Thoracic aorta (tissue), 2 donors: ENCODE data around the gene KLHL26. TPM values are rescaled to one million over a fixed set of nuclear protein-coding genes. Genes with fewer than 3 reads are reported as not detected.
"Not testable (repeated sequence)": the region's sequence is repeated elsewhere in the genome, so short reads cannot be mapped to it uniquely, and the experiment has no call there.

Source experiments
- ATAC-seq: fragments of 150-250 bp; one replicate; pipeline ENCODE4 v1.8.0; 2017; ENCODE audit warnings: low read depth; ENCODE audit not compliant: insufficient number of reproducible peaks, low FRiP score
- DNase-seq: peaks from one replicate; pipeline ENCODE4 v3.0.0-alpha.2; 2020; ENCODE audit warnings: low spot score
- H3K27ac ChIP-seq, 2 donors: fragments of 200-600 bp; sonication (generic); 1 replicate in 1 of 2; 2 replicates in 1 of 2; pipeline ENCODE4 v1.5.1; 2016; ENCODE audit warnings: mild to moderate bottlenecking in 2 of 2, moderate library complexity in 2 of 2
- H3K27me3 ChIP-seq: fragments of 200-600 bp; sonication (generic); replicated peaks from 2 replicates; pipeline ENCODE4 v1.6.0; 2016; ENCODE audit warnings: mild to moderate bottlenecking; ENCODE audit not compliant: insufficient read depth
- H3K36me3 ChIP-seq: fragments of 200-600 bp; sonication (generic); one replicate; pipeline ENCODE4 v1.5.1; 2016
- H3K4me1 ChIP-seq, 2 donors: fragments of 200-600 bp; sonication (generic); 1 replicate in 1 of 2; 2 replicates in 1 of 2; pipeline versions ENCODE4 v1.5.1 to v1.6.0; 2016; ENCODE audit warnings: low read depth in 2 of 2, mild to moderate bottlenecking in 1 of 2; ENCODE audit not compliant: control insufficient read depth in 1 of 2
- H3K4me3 ChIP-seq: fragments of 200-600 bp; sonication (generic); 2 replicates; pipeline ENCODE4 v1.5.1; 2016; ENCODE audit warnings: mild to moderate bottlenecking
- H3K9me3 ChIP-seq: fragments of 200-600 bp; sonication (generic); 2 replicates; pipeline ENCODE4 v1.5.1; 2016
- CTCF ChIP-seq: fragments of 200-600 bp; sonication (generic); IDR thresholded peaks from one replicate; pipeline ENCODE4 v1.5.1; 2019; ENCODE audit warnings: antibody characterized with exemption
- total RNA-seq, 2 donors: library from RNA; depleted of rRNA; stranded (reverse); fragments of >200 nt; gene quantifications; one replicate each; pipeline versions ENCODE4 v1.1.0 to v1.2.3, GENCODE V29; 2016

Gene KLHL26
- total RNA-seq, 2 donors from 2014 or later: 11.2 to 24.5 TPM

DNA sequence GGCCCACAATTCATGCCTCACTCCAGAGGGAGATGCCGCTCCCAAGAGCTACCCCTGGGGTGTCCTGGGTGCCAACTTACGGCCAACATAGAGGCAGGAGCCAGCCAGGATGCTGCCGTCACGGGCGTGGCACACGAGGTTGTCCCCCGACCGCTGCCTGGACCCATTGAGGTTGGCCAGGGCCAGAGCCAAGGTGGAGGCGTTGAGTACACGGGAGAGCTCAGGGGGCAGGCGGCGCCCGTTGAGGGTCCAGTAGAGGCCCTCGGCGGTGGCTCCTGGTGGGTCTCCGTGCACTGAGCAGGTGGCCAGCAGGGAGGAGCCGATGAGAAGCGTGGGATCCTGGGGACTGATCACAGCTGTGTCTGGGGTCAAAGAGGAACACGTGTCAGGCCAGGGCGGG lies 37.3 kb upstream of the KLHL26 start:
- Histone ChIP-seq H3K4me1 (peaks cover 7 to 22% of the 10 kb centered on the region in 2 donors), H3K36me3 (no peaks in the 10 kb centered on the region), H3K27ac (no peak overlapping the region), H3K27me3 (peaks cover 7% of the 10 kb centered on the region), H3K9me3 (no peaks in the 10 kb centered on the region), H3K4me3 (no peak overlapping the region)
- TF ChIP-seq CTCF: no peak
- DNase-seq (no peak), ATAC-seq (no peak)

DNA sequence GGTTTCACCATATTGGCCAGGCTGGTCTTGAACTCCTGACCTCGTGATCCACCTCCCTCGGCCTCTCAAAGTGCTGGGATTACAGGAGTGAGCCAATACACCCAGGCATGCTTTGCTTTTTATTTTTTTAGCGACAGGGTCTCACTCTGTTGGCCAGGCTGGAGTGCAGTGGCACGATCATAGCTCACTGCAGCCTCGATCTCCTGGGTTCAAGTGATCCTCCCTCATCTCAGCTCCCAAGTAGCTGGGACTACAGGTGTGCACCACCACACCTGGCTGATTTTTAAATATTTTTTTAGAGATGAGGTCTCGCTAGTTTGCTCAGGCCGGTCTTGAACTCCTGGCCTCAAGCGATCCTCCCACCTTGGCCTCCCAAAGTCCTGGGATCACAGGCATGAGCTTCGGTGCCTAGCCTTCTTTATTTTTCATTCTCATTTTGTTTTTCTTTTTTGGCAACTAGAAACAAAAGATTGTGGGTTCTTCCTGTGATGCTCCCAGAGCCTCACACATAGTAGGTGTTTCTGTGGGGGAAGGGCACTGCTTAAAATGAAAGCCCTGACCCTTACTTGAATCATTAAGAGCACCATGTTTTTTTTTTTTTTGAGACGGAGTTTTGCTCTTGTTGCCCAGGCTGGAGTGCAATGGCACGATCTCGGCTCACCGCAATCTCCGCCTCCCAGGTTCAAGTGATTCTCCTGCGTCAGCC lies 36.0 kb upstream of the KLHL26 start:
- not testable (repeated sequence) for H3K27me3 ChIP-seq, H3K9me3 ChIP-seq, H3K4me3 ChIP-seq, H3K27ac ChIP-seq, DNase-seq, H3K36me3 ChIP-seq, ATAC-seq
- H3K4me1 ChIP-seq: peaks cover 0 to 21% of the 10 kb centered on the region in 2 donors

DNA sequence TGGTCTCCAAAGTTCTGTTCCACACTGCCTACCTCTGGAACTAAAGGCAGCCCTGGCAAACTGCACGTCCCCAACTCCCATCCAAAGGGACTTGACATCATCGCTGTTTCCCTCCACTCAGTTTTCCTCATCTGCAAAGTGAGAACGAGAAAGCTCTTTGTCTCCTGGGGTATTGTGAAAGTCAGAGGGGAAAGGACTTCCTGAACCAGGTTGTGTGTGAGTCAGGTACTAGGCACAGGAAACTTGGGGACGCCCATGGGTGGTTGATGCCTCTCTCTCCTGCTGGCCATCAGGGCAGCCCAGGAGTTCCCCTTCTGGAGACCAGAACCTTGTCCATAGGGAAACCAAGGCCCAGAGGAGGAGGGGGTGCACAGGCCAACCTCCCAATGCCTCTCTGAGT lies 35.0 kb upstream of the KLHL26 start:
- Histone ChIP-seq H3K27ac (no peak overlapping the region), H3K4me1 (peaks cover 0 to 27% of the 10 kb centered on the region in 2 donors), H3K9me3 (no peaks in the 10 kb centered on the region), H3K4me3 (no peak overlapping the region), H3K36me3 (no peaks in the 10 kb centered on the region), H3K27me3 (peaks cover 9% of the 10 kb centered on the region)
- no peak for TF ChIP-seq CTCF
- DNase-seq (no peak), ATAC-seq (no peak)

DNA sequence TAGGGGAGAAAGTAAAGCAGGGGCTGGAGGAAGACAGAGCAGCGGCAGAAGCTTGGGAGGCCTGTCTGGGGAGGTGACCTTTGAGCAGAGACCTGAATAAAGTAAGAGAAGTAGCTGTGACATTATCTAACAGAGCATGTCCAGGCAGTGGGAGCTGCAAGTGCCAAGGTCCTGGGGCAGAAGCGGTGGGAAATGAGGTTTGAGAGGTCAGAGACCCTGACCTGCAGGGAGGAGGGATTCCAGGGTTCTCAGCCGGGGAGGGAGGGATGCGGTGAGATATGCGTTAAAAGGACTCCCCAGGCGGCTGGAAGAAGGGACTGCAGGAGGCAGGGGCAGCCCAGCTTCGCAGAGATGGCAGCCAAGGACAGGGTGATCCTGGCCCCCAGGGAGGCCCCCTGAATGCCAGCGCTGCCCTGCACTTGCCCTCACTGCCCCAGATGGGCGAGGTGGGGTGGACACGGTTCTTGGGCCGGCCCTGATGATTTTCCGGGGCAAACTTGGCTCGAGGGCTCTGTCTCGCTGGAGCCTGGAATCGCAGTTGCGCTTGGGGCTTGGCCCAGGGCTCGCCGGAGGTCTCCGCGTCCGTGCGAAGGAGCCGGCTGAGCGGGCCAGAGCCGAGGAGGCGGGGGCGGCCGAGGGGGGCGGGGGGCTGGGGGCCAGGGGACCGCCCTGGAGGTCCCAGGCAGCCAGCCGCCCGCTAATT lies 33.4 kb upstream of the KLHL26 start:
- ATAC-seq (no peak), DNase-seq (no peak)
- H3K27ac ChIP-seq: no peak overlapping the region
- TF ChIP-seq CTCF: peak; percentile 40
- H3K9me3 ChIP-seq: no peaks in the 10 kb centered on the region
- H3K36me3 ChIP-seq: no peaks in the 10 kb centered on the region
- H3K4me1 ChIP-seq: peaks cover 4 to 37% of the 10 kb centered on the region in 2 donors
- peaks cover 20% of the 10 kb centered on the region for H3K27me3 ChIP-seq
- H3K4me3 ChIP-seq: peak overlapping the region; percentile 35

DNA sequence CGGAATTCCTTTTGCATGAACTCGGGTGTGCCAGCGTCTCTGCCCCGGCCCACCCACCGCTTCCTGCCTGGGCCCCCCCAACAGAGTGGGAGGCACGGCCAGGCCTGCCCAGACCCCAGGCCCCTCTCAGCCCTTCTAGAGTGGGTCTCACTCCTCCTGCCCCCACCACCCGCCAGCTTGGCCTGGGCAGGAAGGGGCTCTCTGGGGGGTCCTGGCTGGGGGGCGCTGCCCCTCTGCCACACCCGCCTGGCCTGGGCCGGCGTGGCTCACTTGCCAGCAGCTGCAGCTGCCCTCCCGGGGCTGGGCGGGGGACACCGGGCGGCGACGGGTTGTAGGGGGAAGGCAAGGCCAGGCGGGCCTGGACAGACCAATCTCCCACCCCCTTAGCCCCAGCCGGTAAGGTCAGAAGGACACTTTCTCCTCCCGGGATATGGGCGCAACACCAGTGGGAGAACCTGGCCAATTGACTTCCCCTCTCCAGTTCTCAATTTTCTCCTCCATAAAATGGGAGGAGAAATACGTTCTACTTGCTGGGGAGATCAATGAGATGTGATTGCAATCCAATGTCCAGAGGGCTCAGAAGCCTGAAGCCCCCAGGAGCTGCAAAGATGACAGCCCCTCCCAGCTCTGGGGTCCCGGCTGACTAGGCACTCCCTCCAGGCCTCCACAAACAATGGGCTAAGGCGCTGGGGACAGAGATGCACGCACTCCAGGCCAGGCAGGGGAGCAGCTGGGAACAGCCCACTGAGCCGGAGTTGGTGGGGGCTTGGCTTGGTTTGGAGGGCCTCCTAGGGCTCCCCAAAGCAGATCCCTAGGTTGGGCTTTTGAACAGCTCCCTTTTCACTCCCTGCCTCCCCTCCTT lies 32.6 kb upstream of the KLHL26 start:
- Histone ChIP-seq H3K27me3 (peaks cover 24% of the 10 kb centered on the region), H3K36me3 (no peaks in the 10 kb centered on the region), H3K27ac (no peak overlapping the region), H3K9me3 (no peaks in the 10 kb centered on the region), H3K4me1 (peaks cover 4 to 37% of the 10 kb centered on the region in 2 donors), H3K4me3 (peak overlapping the region; percentile 20)
- no peak for ATAC-seq
- no peak for TF ChIP-seq CTCF
- no peak for DNase-seq
